SK-N-SH treated with all-trans-retinoic acid at 6 μM for 48 hours (cell line): ENCODE data around the gene SIL1.

Experiments
- ATAC-seq: fragments of 200-7000 bp; cut with Tn5 transposase; 3 replicates; pipeline ENCODE4 v1.9.1; 2020; ENCODE audit warnings: mild to moderate bottlenecking, moderate library complexity
- ARNTL ChIP-seq: fragments of 450-650 bp; formaldehyde crosslinking; IDR thresholded peaks from 2 replicates; pipeline ENCODE4 v1.5.0; 2020; ENCODE audit warnings: low read depth, mild to moderate bottlenecking, moderate library complexity, borderline replicate concordance
- CREB5 ChIP-seq: fragments of 250-450 bp; sonication (Bioruptor Pico); IDR thresholded peaks from 2 replicates; pipeline ENCODE4 v1.5.1; 2020; ENCODE audit warnings: low read depth, mild to moderate bottlenecking, moderate library complexity
- CSDC2 ChIP-seq: fragments of 250-450 bp; sonication (Bioruptor Pico); IDR thresholded peaks from 2 replicates; pipeline ENCODE4 v1.5.0; 2020; ENCODE audit warnings: mild to moderate bottlenecking, moderate library complexity
- CSRNP3 ChIP-seq: fragments of 250-450 bp; sonication (Bioruptor Pico); IDR thresholded peaks from 2 replicates; pipeline ENCODE4 v1.5.1; 2021; ENCODE audit warnings: mild to moderate bottlenecking, moderate library complexity
- ESRRG ChIP-seq: fragments of 250-450 bp; sonication (Bioruptor Pico); IDR thresholded peaks from 2 replicates; pipeline ENCODE4 v1.6.1; 2021; ENCODE audit warnings: mild to moderate bottlenecking
- GLIS3 ChIP-seq: fragments of 250-450 bp; sonication (Bioruptor Pico); IDR thresholded peaks from 2 replicates; pipeline ENCODE4 v1.5.0; 2020; ENCODE audit warnings: mild to moderate bottlenecking, moderate library complexity
- OSR1 ChIP-seq: fragments of 250-450 bp; sonication (Bioruptor Pico); IDR thresholded peaks from 2 replicates; pipeline ENCODE4 v1.8.0; 2022; ENCODE audit warnings: moderate library complexity, mild to moderate bottlenecking, inconsistent platforms
- PATZ1 ChIP-seq: fragments of 250-450 bp; sonication (Bioruptor Pico); IDR thresholded peaks from 2 replicates; pipeline ENCODE4 v1.8.0; 2020; ENCODE audit warnings: mild to moderate bottlenecking, moderate library complexity, borderline replicate concordance
- POU6F1 ChIP-seq: fragments of 250-450 bp; sonication (Bioruptor Pico); IDR thresholded peaks from 2 replicates; pipeline ENCODE4 v1.8.0; 2021; ENCODE audit warnings: low read depth, mild to moderate bottlenecking, moderate library complexity, borderline replicate concordance
- PPARA ChIP-seq: fragments of 250-450 bp; sonication (Bioruptor Pico); IDR thresholded peaks from 2 replicates; pipeline ENCODE4 v1.5.0; 2020; ENCODE audit warnings: mild to moderate bottlenecking, borderline replicate concordance
- RARB ChIP-seq: fragments of 250-450 bp; sonication (Bioruptor Pico); IDR thresholded peaks from 2 replicates; pipeline ENCODE4 v1.8.0; 2021; ENCODE audit warnings: mild to moderate bottlenecking, moderate library complexity
- TCF4 ChIP-seq: fragments of 250-450 bp; sonication (Bioruptor Pico); IDR thresholded peaks from 2 replicates; pipeline ENCODE4 v1.8.0; 2021; ENCODE audit warnings: mild to moderate bottlenecking, moderate library complexity, borderline replicate concordance
- TOX ChIP-seq: fragments of 250-450 bp; sonication (Bioruptor Pico); IDR thresholded peaks from 2 replicates; pipeline ENCODE4 v1.8.0; 2021; ENCODE audit warnings: mild to moderate bottlenecking, moderate library complexity, borderline replicate concordance
- TSHZ2 ChIP-seq: fragments of 250-450 bp; sonication (Bioruptor Pico); IDR thresholded peaks from 2 replicates; pipeline ENCODE4 v1.5.0; 2020; ENCODE audit warnings: mild to moderate bottlenecking, moderate library complexity
- ZC3H10 ChIP-seq: fragments of 250-450 bp; sonication (Bioruptor Pico); IDR thresholded peaks from 2 replicates; pipeline ENCODE4 v1.5.1; 2021; ENCODE audit warnings: mild to moderate bottlenecking, moderate library complexity
- ZFP3 ChIP-seq: fragments of 250-450 bp; sonication (Bioruptor Pico); IDR thresholded peaks from 2 replicates; pipeline ENCODE4 v1.5.0; 2020; ENCODE audit warnings: mild to moderate bottlenecking, moderate library complexity
- ZFP30 ChIP-seq: fragments of 450-650 bp; formaldehyde crosslinking; IDR thresholded peaks from 2 replicates; pipeline ENCODE4 v1.5.0; 2022; ENCODE audit warnings: mild to moderate bottlenecking, moderate library complexity
- ZNF565 ChIP-seq: fragments of 450-650 bp; formaldehyde crosslinking; conservative IDR thresholded peaks from 2 replicates; pipeline ENCODE4 v1.5.0; 2020; ENCODE audit warnings: low read depth, mild to moderate bottlenecking, moderate library complexity
- ZNF70 ChIP-seq: fragments of 450-650 bp; formaldehyde crosslinking; IDR thresholded peaks from 2 replicates; pipeline ENCODE4 v1.5.0; 2020; ENCODE audit warnings: mild to moderate bottlenecking, moderate library complexity
- ZNF8 ChIP-seq: fragments of 450-650 bp; formaldehyde crosslinking; IDR thresholded peaks from 2 replicates; pipeline ENCODE4 v1.5.0; 2020; ENCODE audit warnings: mild to moderate bottlenecking, moderate library complexity

Gene SIL1

GRCh38 chr5:138978581-138978980 lies 219.6 kb downstream of the SIL1 start:
- ATAC-seq: no peak
- TF ChIP-seq ZC3H10 (CRISPR knock-in tag) (no peak), TOX (no peak), TCF4 (CRISPR knock-in tag) (no peak), ESRRG (CRISPR knock-in tag) (no peak), PPARA (CRISPR knock-in tag) (no peak), PATZ1 (CRISPR knock-in tag) (no peak), CSRNP3 (no peak), RARB (CRISPR knock-in tag) (no peak), TSHZ2 (CRISPR knock-in tag) (no peak), ZFP30 (CRISPR knock-in tag) (no peak), CREB5 (CRISPR knock-in tag) (no peak), POU6F1 (CRISPR knock-in tag) (no peak), CSDC2 (no peak), ZNF70 (no peak), ZNF8 (CRISPR knock-in tag) (no peak), ARNTL (no peak), ZFP3 (no peak)

- no peak for ATAC-seq
- no peak for TF ChIP-seq PPARA (CRISPR knock-in tag)
- no peak for TF ChIP-seq ZNF565 (CRISPR knock-in tag)
- TF ChIP-seq GLIS3: no peak
- TF ChIP-seq ZC3H10 (CRISPR knock-in tag): no peak
- TF ChIP-seq, all 23 proteins: peak for 0
These were observed 220.1 kb downstream of the SIL1 start for GRCh38 chr5:138978080-138978479.

GRCh38 chr5:138975098-138975847 lies 222.9 kb downstream of the SIL1 start:
- ATAC-seq: peak; percentile 49
- TF ChIP-seq OSR1 (no peak), ZFP30 (CRISPR knock-in tag) (no peak), CREB5 (CRISPR knock-in tag) (no peak), PATZ1 (CRISPR knock-in tag) (no peak), TSHZ2 (CRISPR knock-in tag) (no peak), ZNF70 (no peak), CSRNP3 (no peak)
